ENCODE measurements around the gene LITAFD.

LITAFD gene

DNA sequence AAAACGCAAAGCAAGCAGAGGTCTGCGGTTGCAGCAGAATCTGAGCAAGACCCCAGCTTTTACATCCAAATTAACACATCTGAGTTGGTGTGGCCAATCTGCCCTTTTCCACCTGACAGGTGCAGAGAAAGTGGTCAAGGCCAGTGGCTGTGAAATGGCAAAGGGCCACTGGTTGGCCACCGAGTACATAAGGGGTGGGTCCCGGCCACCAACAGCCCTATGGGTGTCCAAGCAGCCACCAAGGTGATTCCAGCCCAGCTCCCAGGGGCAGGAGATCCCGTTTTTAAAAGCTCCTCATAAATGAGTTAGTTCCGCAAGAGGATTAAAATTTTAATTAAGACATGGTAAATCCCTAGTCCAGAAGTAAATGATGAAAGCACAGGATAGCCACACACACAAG is 52.5 kb downstream of the LITAFD start:
- TF ChIP-seq, protein P1, sequence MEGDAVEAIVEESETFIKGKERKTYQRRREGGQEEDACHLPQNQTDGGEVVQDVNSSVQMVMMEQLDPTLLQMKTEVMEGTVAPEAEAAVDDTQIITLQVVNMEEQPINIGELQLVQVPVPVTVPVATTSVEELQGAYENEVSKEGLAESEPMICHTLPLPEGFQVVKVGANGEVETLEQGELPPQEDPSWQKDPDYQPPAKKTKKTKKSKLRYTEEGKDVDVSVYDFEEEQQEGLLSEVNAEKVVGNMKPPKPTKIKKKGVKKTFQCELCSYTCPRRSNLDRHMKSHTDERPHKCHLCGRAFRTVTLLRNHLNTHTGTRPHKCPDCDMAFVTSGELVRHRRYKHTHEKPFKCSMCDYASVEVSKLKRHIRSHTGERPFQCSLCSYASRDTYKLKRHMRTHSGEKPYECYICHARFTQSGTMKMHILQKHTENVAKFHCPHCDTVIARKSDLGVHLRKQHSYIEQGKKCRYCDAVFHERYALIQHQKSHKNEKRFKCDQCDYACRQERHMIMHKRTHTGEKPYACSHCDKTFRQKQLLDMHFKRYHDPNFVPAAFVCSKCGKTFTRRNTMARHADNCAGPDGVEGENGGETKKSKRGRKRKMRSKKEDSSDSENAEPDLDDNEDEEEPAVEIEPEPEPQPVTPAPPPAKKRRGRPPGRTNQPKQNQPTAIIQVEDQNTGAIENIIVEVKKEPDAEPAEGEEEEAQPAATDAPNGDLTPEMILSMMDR (IDR thresholded peaks at IDR 0.05; ENCODE audit: extremely low read depth, missing control alignments) = no peak
- DNase-seq (ENCODE audit: low spot score) = no peak

All from GM20000 (cell line).